ENCODE results near the gene HBEGF. TPM values are rescaled to one million over a fixed set of nuclear protein-coding genes. Genes with fewer than 3 reads are reported as not detected.

Gene HBEGF
- polyA plus RNA-seq, 3 donors, result 25.2 to 548 (median 31.6) TPM

- Histone ChIP-seq H3K4me2 (replicated peaks; ENCODE audit: extremely low read depth, low read length, poor library complexity, severe bottlenecking) (no peak overlapping the region), H2AFZ (ENCODE audit: insufficient read depth, low read depth, low read length, poor library complexity, severe bottlenecking) (no peak overlapping the region), H3K4me3 (replicated peaks in 1 of 3; ENCODE audit: low read depth in 2 of 3, low read length in 3 of 3) (no peak overlapping the region), H3K36me3 (replicated peaks in 1 of 2; ENCODE audit: control insufficient read depth in 1 of 2, insufficient read depth in 2 of 2, low read length in 2 of 2) (peaks cover 7 to 34% of the 10 kb centered on the region in 2 donors), H4K20me1 (ENCODE audit: insufficient read depth, low read length) (no peaks in the 10 kb centered on the region), H3K27me3 (ENCODE audit: control insufficient read depth in 2 of 2, insufficient read depth in 2 of 2, low read length in 2 of 2) (no peaks in the 10 kb centered on the region), H3K9me3 (replicated peaks in 1 of 2; ENCODE audit: control insufficient read depth in 1 of 2, insufficient read depth in 1 of 2, low read length in 2 of 2) (no peaks in the 10 kb centered on the region), H3K79me2 (ENCODE audit: insufficient read depth, low read length) (peaks cover 67% of the 10 kb centered on the region), H3K27ac (ENCODE audit: low read depth in 1 of 2, low read length in 2 of 2) (no peak overlapping the region), H3K9ac (ENCODE audit: insufficient read depth, low read length, poor library complexity, severe bottlenecking) (no peak overlapping the region), H3K4me1 (ENCODE audit: control insufficient read depth in 1 of 2, insufficient read depth in 2 of 2, low read length in 2 of 2) (peaks cover 16 to 29% of the 10 kb centered on the region in 2 donors)
- no peak for DNase-seq
- Mint-ChIP-seq H3K4me1 (peaks cover 39% of the 10 kb centered on the region), H3K27ac (no peak overlapping the region), H3K27me3 (ENCODE audit: low read depth in 3 of 3) (no peaks in the 10 kb centered on the region), H3K4me3 (no peak overlapping the region), H3K9me3 (no peaks in the 10 kb centered on the region), H3K36me3 (peaks cover 28 to 30% of the 10 kb centered on the region in 2 donors)
- no CpG with 5 or more reads among the region's 1 CpG for WGBS (ENCODE audit: insufficient coverage)
- intact Hi-C loops (cut with micrococcal nuclease), result loop anchor here in 1 of 2 donors (5.0 kb wide), 2 partner anchors 46 to 49 kb away; partner anchors contain the start of gene HBEGF
- no peak for TF ChIP-seq CTCF (IDR thresholded peaks at IDR 0.05)
Measured at GRCh38 chr5:140301136-140301535, 45.3 kb downstream of the HBEGF start.

- no peaks in the 10 kb centered on the region for H3K9me3 ChIP-seq (replicated peaks in 1 of 2; ENCODE audit: control insufficient read depth in 1 of 2, insufficient read depth in 1 of 2, low read length in 2 of 2)
- Mint-ChIP-seq H3K4me3 (no peak overlapping the region), H3K36me3 (peaks cover 30% of the 10 kb centered on the region in 2 donors), H3K4me1 (peaks cover 46% of the 10 kb centered on the region), H3K27ac (peak overlapping the region in 1 of 7 donors; percentile 8), H3K9me3 (no peaks in the 10 kb centered on the region), H3K27me3 (ENCODE audit: low read depth in 3 of 3) (no peaks in the 10 kb centered on the region)
- H4K20me1 ChIP-seq (ENCODE audit: insufficient read depth, low read length), result no peaks in the 10 kb centered on the region
- TF ChIP-seq CTCF (IDR thresholded peaks at IDR 0.05), result no peak
- no peak for DNase-seq
- no peak overlapping the region for H3K27ac ChIP-seq (ENCODE audit: low read depth in 1 of 2, low read length in 2 of 2)
- peaks cover 87% of the 10 kb centered on the region for H3K79me2 ChIP-seq (ENCODE audit: insufficient read depth, low read length)
- peaks cover 7 to 34% of the 10 kb centered on the region in 2 donors for H3K36me3 ChIP-seq (replicated peaks in 1 of 2; ENCODE audit: control insufficient read depth in 1 of 2, insufficient read depth in 2 of 2, low read length in 2 of 2)
- H3K4me3 ChIP-seq (replicated peaks in 1 of 3; ENCODE audit: low read depth in 2 of 3, low read length in 3 of 3), result no peak overlapping the region
- H2AFZ ChIP-seq (ENCODE audit: insufficient read depth, low read depth, low read length, poor library complexity, severe bottlenecking), result no peak overlapping the region
- H3K4me2 ChIP-seq (replicated peaks; ENCODE audit: extremely low read depth, low read length, poor library complexity, severe bottlenecking), result no peak overlapping the region
- peaks cover 19 to 40% of the 10 kb centered on the region in 2 donors for H3K4me1 ChIP-seq (ENCODE audit: control insufficient read depth in 1 of 2, insufficient read depth in 2 of 2, low read length in 2 of 2)
- WGBS (ENCODE audit: insufficient coverage), result 98% methylated on average over 5 of the region's 5 CpGs
- no peak overlapping the region for H3K9ac ChIP-seq (ENCODE audit: insufficient read depth, low read length, poor library complexity, severe bottlenecking)
- intact Hi-C loops (cut with micrococcal nuclease), result no loop called here
- no peaks in the 10 kb centered on the region for H3K27me3 ChIP-seq (ENCODE audit: control insufficient read depth in 2 of 2, insufficient read depth in 2 of 2, low read length in 2 of 2)
Measured at GRCh38 chr5:140299056-140299455, 47.3 kb downstream of the HBEGF start.
